ENCODE data around the gene C12orf60. TPM values are rescaled to one million over a fixed set of nuclear protein-coding genes. Genes with fewer than 3 reads are reported as not detected.

The C12orf60 gene
- total RNA-seq, 1 experiment from 2014 or later: 3.5 TPM

DNA sequence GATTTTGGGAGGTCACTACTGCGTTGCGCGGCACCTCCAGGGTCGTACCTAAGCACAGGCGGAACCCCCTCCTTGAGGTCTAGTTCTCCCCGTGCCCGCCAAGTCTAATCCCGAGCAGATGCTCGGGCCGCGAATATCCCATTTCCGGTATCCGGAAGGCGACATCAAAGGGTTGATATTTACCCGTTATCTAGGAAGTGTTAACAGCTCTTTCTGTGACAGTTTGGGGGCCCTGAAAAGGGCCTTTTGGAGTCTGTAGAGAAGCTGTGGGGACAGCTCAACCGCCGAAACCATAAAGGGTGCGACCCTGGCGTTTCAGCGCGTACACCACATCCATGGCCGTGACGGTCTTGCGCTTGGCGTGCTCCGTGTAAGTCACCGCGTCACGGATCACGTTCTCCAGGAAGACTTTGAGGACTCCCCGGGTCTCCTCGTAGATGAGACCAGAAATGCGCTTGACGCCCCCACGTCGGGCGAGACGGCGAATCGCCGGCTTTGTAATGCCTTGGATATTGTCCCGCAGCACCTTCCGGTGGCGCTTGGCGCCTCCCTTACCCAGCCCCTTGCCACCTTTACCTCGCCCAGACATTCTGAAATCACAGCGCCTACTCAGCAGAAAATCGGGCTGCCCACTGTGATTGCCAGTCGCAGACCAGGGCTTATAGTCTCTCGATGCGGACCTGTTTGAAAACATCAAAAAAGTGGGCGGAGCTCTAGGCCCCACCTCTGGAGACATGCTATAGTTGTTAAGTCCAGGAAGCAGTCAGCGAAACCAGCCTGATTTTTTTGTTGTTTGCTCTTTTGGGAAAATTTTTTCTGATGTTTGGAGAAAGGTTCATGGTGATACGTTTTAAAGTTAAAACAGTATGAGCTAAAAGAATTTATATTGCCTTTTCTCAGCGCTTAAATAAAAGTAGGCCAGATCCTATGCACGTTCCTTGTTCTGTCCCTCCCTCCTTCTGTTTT lies 32.7 kb upstream of the C12orf60 start (continued):
- TF ChIP-seq, protein P1, sequence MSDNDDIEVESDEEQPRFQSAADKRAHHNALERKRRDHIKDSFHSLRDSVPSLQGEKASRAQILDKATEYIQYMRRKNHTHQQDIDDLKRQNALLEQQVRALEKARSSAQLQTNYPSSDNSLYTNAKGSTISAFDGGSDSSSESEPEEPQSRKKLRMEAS (IDR thresholded peaks at IDR 0.05): peak; percentile 46; the same call in 1 of the 2 replicates
- TF ChIP-seq SRF (IDR thresholded peaks at IDR 0.05; ENCODE audit: low read depth) (no peak), TCF7L2 (IDR thresholded peaks at IDR 0.05; ENCODE audit: borderline replicate concordance, extremely low read depth, insufficient read depth, insufficient read length) (peak; percentile 77), FOSL1 (IDR thresholded peaks at IDR 0.05; ENCODE audit: low read depth) (no peak), EGR1 (IDR thresholded peaks at IDR 0.05; ENCODE audit: low read depth) (no peak), ZNF274 (IDR thresholded peaks at IDR 0.05; ENCODE audit: low read depth, low read length) (no peak), POLR2A (IDR thresholded peaks at IDR 0.05; ENCODE audit: borderline replicate concordance, extremely low read depth, insufficient read depth, insufficient read length) (peak; percentile 96), POLR2AphosphoS5 (IDR thresholded peaks at IDR 0.05; ENCODE audit: low read depth, low read length) (peak; percentile 98), SP1 (IDR thresholded peaks at IDR 0.05; ENCODE audit: low read depth) (peak; percentile 85)
- TF ChIP-seq, protein P2, sequence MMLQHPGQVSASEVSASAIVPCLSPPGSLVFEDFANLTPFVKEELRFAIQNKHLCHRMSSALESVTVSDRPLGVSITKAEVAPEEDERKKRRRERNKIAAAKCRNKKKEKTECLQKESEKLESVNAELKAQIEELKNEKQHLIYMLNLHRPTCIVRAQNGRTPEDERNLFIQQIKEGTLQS (IDR thresholded peaks at IDR 0.05): no peak; the same call in 1 of the 2 replicates

DNA sequence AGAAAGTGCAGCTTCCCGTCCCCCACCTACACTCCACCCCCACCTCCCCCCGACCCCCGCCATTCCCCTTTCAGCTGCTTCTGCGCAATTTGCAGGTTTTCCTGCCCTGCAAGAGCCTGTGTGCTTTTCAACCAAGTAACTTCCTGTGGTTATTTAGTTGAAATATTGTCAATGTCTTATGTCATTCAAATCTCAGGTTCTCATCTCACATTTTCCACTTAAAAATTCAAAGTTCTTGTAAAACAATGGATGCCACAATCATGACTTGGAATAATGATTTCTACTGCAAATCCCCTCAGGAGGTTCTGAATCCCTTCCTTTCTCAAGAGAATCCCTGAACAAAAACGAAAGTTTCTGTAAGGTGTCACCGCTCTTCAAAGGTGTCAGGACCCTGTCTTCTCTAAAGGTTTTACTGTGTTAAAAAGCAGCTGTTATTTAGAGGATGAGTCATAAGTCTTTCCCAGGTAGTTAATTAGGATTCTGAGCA lies 31.8 kb upstream of the C12orf60 start:
- CTCF ChIA-PET: no interaction called here
- intact Hi-C loops (cut with micrococcal nuclease): loop anchor here (5.0 kb wide), 1 partner anchor 139 kb away; no protein-coding TSS in a partner anchor
- Histone ChIP-seq H3K4me3 (replicated peaks in 1 of 2; ENCODE audit: low read depth in 1 of 2, low read length in 2 of 2) (no peak overlapping the region; a peak in 1 of 4 replicates), H2AFZ (ENCODE audit: low read depth, low read length, poor library complexity, severe bottlenecking) (no peak overlapping the region), H3K27ac (ENCODE audit: low read depth, low read length) (peak overlapping the region; percentile 82; the same call in 1 of the 2 replicates), H4K20me1 (ENCODE audit: insufficient read depth) (no peaks in the 10 kb centered on the region), H3K27me3 (ENCODE audit: insufficient read depth, low read length) (no peaks in the 10 kb centered on the region), H3K79me2 (ENCODE audit: insufficient read depth, low read length) (no peaks in the 10 kb centered on the region), H3K9me3 (ENCODE audit: control insufficient read depth in 1 of 2, insufficient read depth in 1 of 2, low read depth in 1 of 2, low read length in 2 of 2) (no peaks in the 10 kb centered on the region), H3K9me2 (ENCODE audit: insufficient read depth) (no peaks in the 10 kb centered on the region), H3K36me3 (ENCODE audit: control insufficient read depth in 1 of 2, insufficient read depth in 2 of 2, low read length in 2 of 2) (no peaks in the 10 kb centered on the region), H3K9ac (ENCODE audit: low read length) (peak overlapping the region; percentile 78), H3K4me1 (ENCODE audit: control insufficient read depth in 1 of 2, insufficient read depth in 2 of 2, low read length in 2 of 2) (peaks cover 11 to 35% of the 10 kb centered on the region in 2 experiments), H3K4me2 (ENCODE audit: low read length) (peak overlapping the region; percentile 80)
- BruUV-seq (replicated peaks): no TSS peak
- POLR2A ChIA-PET: interaction anchor here (0.8 to 1.4 kb wide), 4 partner anchors 10 to 534 kb away, joined by 3 to 6 read pairs (median 5); partner anchors contain the start of genes C12orf60 and WBP11
- RAD21 ChIA-PET (ENCODE audit: low non-redundant PET in 1 of 2, low total read pairs in 2 of 2, uncharacterized antibody in 2 of 2, unreplicated experiment in 2 of 2): no interaction called here
- ATAC-seq: no peak
- no peak for DNase-seq (ENCODE audit: low read depth, low spot score)
- TF ChIP-seq FOSL1 (IDR thresholded peaks at IDR 0.05; ENCODE audit: low read depth) (no peak), POLR2A (IDR thresholded peaks at IDR 0.05; ENCODE audit: borderline replicate concordance, extremely low read depth, insufficient read depth, insufficient read length) (no peak), RAD21 (IDR thresholded peaks at IDR 0.05; ENCODE audit: low read depth) (no peak), ZFX (IDR thresholded peaks at IDR 0.05) (no peak), SP1 (IDR thresholded peaks at IDR 0.05; ENCODE audit: low read depth) (no peak), YY1 (IDR thresholded peaks at IDR 0.05; ENCODE audit: extremely low read depth, insufficient replicate concordance, low read depth, low read length) (no peak), EGR1 (IDR thresholded peaks at IDR 0.05; ENCODE audit: low read depth) (no peak), EZH2 (IDR thresholded peaks at IDR 0.05) (no peak), JUND (IDR thresholded peaks at IDR 0.05) (no peak), POLR2AphosphoS5 (IDR thresholded peaks at IDR 0.05; ENCODE audit: low read depth, low read length) (no peak), CEBPB (IDR thresholded peaks at IDR 0.05; ENCODE audit: low read depth) (no peak)
- TF ChIP-seq, protein P3, sequence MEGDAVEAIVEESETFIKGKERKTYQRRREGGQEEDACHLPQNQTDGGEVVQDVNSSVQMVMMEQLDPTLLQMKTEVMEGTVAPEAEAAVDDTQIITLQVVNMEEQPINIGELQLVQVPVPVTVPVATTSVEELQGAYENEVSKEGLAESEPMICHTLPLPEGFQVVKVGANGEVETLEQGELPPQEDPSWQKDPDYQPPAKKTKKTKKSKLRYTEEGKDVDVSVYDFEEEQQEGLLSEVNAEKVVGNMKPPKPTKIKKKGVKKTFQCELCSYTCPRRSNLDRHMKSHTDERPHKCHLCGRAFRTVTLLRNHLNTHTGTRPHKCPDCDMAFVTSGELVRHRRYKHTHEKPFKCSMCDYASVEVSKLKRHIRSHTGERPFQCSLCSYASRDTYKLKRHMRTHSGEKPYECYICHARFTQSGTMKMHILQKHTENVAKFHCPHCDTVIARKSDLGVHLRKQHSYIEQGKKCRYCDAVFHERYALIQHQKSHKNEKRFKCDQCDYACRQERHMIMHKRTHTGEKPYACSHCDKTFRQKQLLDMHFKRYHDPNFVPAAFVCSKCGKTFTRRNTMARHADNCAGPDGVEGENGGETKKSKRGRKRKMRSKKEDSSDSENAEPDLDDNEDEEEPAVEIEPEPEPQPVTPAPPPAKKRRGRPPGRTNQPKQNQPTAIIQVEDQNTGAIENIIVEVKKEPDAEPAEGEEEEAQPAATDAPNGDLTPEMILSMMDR (IDR thresholded peaks at IDR 0.05 in 2 of 3, conservative IDR thresholded peaks at IDR 0.05 in 1 of 3; ENCODE audit: borderline replicate concordance in 1 of 3, insufficient read depth in 1 of 3, low read depth in 2 of 3, low read length in 2 of 3): no peak
- TF ChIP-seq, protein P2 (IDR thresholded peaks at IDR 0.05): no peak
- TF ChIP-seq, protein P1 (IDR thresholded peaks at IDR 0.05): no peak
